ENCODE measurements around the gene ATP13A2. TPM values are rescaled to one million over a fixed set of nuclear protein-coding genes. Genes with fewer than 3 reads are reported as not detected.

The ATP13A2 gene
- total RNA-seq, 1 donor from 2014 or later: 30.3 TPM

DNA sequence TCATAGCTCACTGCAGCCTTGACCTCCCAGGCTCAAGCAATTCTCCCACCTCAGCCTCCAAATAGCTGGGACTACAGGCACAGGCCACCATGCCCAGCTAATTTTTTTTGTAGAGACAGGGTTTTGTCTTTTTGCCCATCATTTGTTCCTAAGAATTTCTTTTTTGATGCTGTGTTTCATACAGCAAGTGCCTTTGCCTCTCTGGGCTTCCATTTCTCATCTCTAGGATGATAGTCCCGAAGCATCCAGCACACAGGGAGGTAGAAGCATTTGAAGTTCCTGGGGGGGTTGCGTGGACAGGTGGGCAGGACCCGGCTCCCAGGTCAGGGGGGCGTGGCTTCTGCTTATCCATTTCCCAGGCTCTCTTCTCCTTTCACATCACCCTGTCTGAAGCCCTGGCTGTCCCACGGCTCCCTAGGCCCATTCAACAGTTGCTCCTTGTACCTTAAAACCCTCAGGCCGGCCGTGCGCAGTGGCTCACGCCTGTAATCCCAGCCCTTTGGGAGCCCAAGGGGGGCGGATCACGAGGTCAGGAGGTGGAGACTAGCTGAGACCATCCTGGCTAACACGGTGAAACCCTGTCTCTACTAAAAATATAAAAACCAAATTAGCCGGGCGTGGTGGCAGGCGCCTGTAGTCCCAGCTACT is 3.4 kb downstream of the ATP13A2 start:
- no peak for DNase-seq (ENCODE audit: low read depth)

DNA sequence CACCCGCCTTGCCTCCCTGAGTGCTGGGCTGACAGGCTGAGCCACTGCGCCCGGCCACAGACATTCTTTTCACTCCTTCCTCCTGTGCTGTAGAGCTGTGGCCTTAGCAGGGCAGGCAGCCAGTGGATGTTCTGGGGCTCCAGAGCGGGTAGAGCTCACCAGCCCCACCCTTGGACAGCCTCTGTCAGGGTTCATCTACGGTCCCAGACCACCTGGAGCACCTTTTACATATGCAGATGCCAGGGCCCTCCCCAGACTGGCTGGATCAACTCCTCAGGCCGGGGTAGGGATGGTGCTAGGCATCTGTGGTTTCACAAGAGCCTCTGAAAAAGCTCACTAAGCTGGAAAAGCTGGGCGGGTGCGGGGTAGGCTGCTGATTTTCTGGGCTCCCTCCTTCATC is 4.6 kb downstream of the ATP13A2 start:
- no peak for FAIRE-seq

More for the DNA sequence above, 3.4 kb downstream of the ATP13A2 start:
- H3K27me3 ChIP-seq (ENCODE audit: control insufficient read depth, insufficient read depth, low read length): no peaks in the 10 kb centered on the region
- no peak for FAIRE-seq
- H3K36me3 ChIP-seq (ENCODE audit: control insufficient read depth, insufficient read depth, low read length): peaks cover 6% of the 10 kb centered on the region
- TF ChIP-seq, protein P1, sequence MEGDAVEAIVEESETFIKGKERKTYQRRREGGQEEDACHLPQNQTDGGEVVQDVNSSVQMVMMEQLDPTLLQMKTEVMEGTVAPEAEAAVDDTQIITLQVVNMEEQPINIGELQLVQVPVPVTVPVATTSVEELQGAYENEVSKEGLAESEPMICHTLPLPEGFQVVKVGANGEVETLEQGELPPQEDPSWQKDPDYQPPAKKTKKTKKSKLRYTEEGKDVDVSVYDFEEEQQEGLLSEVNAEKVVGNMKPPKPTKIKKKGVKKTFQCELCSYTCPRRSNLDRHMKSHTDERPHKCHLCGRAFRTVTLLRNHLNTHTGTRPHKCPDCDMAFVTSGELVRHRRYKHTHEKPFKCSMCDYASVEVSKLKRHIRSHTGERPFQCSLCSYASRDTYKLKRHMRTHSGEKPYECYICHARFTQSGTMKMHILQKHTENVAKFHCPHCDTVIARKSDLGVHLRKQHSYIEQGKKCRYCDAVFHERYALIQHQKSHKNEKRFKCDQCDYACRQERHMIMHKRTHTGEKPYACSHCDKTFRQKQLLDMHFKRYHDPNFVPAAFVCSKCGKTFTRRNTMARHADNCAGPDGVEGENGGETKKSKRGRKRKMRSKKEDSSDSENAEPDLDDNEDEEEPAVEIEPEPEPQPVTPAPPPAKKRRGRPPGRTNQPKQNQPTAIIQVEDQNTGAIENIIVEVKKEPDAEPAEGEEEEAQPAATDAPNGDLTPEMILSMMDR (IDR thresholded peaks at IDR 0.05; ENCODE audit: insufficient read depth, low read length, severe bottlenecking): no peak
- no peak overlapping the region for H3K4me3 ChIP-seq (ENCODE audit: low read depth, low read length)

DNA sequence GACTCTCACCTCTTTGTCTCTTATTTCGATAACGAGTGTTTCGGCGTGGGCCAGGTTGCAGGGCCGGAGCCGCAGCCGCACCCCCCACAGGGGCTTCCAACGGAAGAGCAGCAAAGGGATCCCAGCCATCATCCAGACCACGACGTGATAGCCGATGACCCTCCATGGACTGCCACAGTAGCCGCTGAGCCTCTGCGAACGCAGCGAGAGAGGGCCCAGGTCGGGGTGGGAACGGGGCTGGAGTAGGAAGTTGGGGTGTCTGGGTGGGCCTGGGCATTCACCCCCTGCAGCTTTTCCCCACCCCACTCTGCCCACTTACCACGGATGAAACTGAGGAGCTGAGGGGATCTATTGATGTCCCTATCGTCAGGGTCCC is 6.4 kb downstream of the ATP13A2 start:
- TF ChIP-seq, protein P1 (IDR thresholded peaks at IDR 0.05; ENCODE audit: insufficient read depth, low read length, severe bottlenecking): no peak
- DNase-seq (ENCODE audit: low read depth): no peak
- peaks cover 14% of the 10 kb centered on the region for H3K36me3 ChIP-seq (ENCODE audit: control insufficient read depth, insufficient read depth, low read length)
- no peak overlapping the region for H3K4me3 ChIP-seq (ENCODE audit: low read depth, low read length)
- FAIRE-seq: no peak
- no peaks in the 10 kb centered on the region for H3K27me3 ChIP-seq (ENCODE audit: control insufficient read depth, insufficient read depth, low read length)

More for the DNA sequence above, 4.6 kb downstream of the ATP13A2 start:
- DNase-seq (ENCODE audit: low read depth): no peak
- Histone ChIP-seq H3K4me3 (ENCODE audit: low read depth, low read length) (no peak overlapping the region), H3K36me3 (ENCODE audit: control insufficient read depth, insufficient read depth, low read length) (peaks cover 6% of the 10 kb centered on the region), H3K27me3 (ENCODE audit: control insufficient read depth, insufficient read depth, low read length) (no peaks in the 10 kb centered on the region)
- TF ChIP-seq, protein P1 (IDR thresholded peaks at IDR 0.05; ENCODE audit: insufficient read depth, low read length, severe bottlenecking): no peak

DNA sequence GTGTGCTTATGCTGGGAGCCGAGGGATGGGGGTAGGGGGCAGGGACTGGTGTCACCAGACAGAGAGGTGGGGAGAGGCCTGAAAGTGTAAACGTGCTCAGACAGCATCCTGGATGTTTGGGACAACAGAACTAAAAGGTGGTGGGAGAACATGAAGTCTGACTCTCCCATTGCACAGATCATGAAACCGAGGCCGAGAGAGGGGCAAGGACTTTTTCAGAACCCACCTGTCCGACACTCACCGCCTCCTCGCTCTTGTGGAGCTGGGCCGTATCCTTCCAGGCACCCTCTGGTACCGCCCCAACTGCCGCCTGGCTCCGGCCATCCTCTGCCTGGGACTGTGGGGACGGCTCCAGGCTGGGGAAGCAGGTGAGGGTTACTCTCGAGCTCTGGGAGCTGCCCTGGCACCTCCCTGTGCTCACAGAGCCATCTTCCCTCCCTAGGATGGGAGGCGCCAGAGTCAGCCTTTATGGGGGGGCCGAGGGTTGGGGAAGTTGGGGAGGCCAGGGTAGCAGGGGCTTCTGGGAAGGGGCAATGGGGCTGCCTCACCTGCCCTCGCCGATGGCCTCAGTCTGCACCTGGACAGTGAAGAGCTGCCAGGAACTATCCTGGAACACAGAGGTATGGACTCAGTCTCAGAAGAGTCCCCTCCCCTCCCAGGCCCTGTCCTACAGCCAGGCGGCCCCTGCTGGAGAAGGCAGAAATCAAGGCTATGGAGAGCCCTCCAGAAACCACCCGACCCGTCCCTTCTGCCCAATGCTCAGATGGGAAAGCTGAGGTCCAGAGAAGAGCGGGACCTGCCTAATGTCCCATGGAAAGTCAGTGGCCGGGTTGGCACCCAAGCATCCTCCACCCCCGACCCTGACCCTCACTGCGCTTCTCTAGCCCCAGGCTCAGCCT is 7.0 kb downstream of the ATP13A2 start:
- no peak overlapping the region for H3K4me3 ChIP-seq (ENCODE audit: low read depth, low read length)
- H3K36me3 ChIP-seq (ENCODE audit: control insufficient read depth, insufficient read depth, low read length): peaks cover 14% of the 10 kb centered on the region
- FAIRE-seq (no peak), DNase-seq (ENCODE audit: low read depth) (no peak)
- TF ChIP-seq, protein P1 (IDR thresholded peaks at IDR 0.05; ENCODE audit: insufficient read depth, low read length, severe bottlenecking): no peak
- no peaks in the 10 kb centered on the region for H3K27me3 ChIP-seq (ENCODE audit: control insufficient read depth, insufficient read depth, low read length)

DNA sequence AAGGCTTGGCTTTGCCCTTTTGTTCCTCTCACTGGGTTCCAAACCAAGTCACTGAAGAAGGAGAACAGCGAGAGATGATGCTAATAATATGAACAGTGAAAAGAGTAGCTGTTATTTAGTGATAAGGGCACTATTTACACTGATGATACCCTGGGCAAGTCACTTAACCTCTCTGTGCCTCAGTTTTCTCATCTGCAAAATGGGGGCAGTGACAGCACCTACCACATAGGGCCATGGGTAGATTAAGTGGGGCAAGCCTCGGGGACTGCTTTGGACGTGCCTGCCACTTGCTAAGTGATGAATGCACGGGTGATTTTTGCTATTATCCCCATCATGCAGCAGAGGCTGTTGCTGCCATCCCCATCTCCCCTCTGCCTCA is 9.2 kb downstream of the ATP13A2 start:
- no peaks in the 10 kb centered on the region for H3K27me3 ChIP-seq (ENCODE audit: control insufficient read depth, insufficient read depth, low read length)
- H3K4me3 ChIP-seq (ENCODE audit: low read depth, low read length): no peak overlapping the region
- DNase-seq (ENCODE audit: low read depth) (no peak), FAIRE-seq (no peak)
- TF ChIP-seq, protein P1 (IDR thresholded peaks at IDR 0.05; ENCODE audit: insufficient read depth, low read length, severe bottlenecking): no peak
- peaks cover 19% of the 10 kb centered on the region for H3K36me3 ChIP-seq (ENCODE audit: control insufficient read depth, insufficient read depth, low read length)

Measured in bronchial epithelial cell (primary cell).